Activated T-helper 1 cell treated with anti-CD3 and anti-CD28 coated beads, Interleukin-12 subunit alpha, Interleukin-12 subunit beta, Interleukin-2, Interleukin-4 antibody, amounts not matched to agents 30 ng/mL and 10 ng/mL and 1 ng/mL, durations not matched to agents 14 hours and 24 hours and 36 hours (primary cell): Measurements from ENCODE around the gene ZYG11B. TPM values are rescaled to one million over a fixed set of nuclear protein-coding genes. Genes with fewer than 3 reads are reported as not detected.
"Not testable (repeated sequence)": the region's sequence is repeated elsewhere in the genome, so short reads cannot be mapped to it uniquely, and the experiment has no call there.

Experiments used
- DNase-seq: peaks from one replicate; pipeline ENCODE4 v3.0.0; 2021; ENCODE audit warnings: low spot score
- H3K27ac Mint-ChIP-seq: one replicate; pipeline ENCODE4 v1.8.0; 2021; ENCODE audit warnings: mild to moderate bottlenecking, mixed read lengths
- H3K27me3 Mint-ChIP-seq: one replicate; pipeline ENCODE4 v1.8.0; 2022; ENCODE audit warnings: mild to moderate bottlenecking, moderate library complexity, mixed read lengths; ENCODE audit not compliant: insufficient read depth
- H3K36me3 Mint-ChIP-seq: one replicate; pipeline ENCODE4 v1.8.0; 2021; ENCODE audit warnings: low read depth, mixed read lengths
- H3K4me1 Mint-ChIP-seq: one replicate; pipeline ENCODE4 v1.8.0; 2021; ENCODE audit warnings: low read depth, mixed read lengths
- H3K4me3 Mint-ChIP-seq: one replicate; pipeline ENCODE4 v1.8.0; 2021; ENCODE audit warnings: mild to moderate bottlenecking, moderate library complexity, mixed read lengths
- H3K9me3 Mint-ChIP-seq: one replicate; pipeline ENCODE4 v1.8.0; 2021; ENCODE audit warnings: mixed read lengths
- intact Hi-C: fragments of 100-400 bp; cut with micrococcal nuclease; formaldehyde crosslinking; loops from one replicate; pipeline ENCODE4 v1.15.1; 2024
- total RNA-seq: library from RNA; stranded (reverse); gene quantifications from 2 replicates; pipeline ENCODE4 v1.2.3, GENCODE V29; 2022

Gene ZYG11B
- total RNA-seq: 8.4 and 8.5 TPM in 2 replicates

GRCh38 chr1:52726265-52727113 is at the start of gene ZYG11B:
Gene ZYG11B (plus strand): TSS chr1:52726453. CDS start chr1:52726654, 201 bp downstream.
- no peaks in the 10 kb centered on the region for H3K9me3 Mint-ChIP-seq
- intact Hi-C loops: loop anchor here (1.0 to 10.0 kb wide), 11 partner anchors 23 to 1759 kb away; partner anchors contain the start of genes CC2D1B, COA7, CPT2 and LRP8
- H3K27ac Mint-ChIP-seq: peak within 1 kb of the TSS; percentile 82
- peak; percentile 88 for DNase-seq
- H3K36me3 Mint-ChIP-seq: peaks cover 1% of the 10 kb centered on the region
- peaks cover 42% of the 10 kb centered on the region for H3K4me1 Mint-ChIP-seq
- peak within 1 kb of the TSS; percentile 88 for H3K4me3 Mint-ChIP-seq
- H3K27me3 Mint-ChIP-seq: no peaks in the 10 kb centered on the region

GRCh38 chr1:52677076-52677806 is 49.0 kb upstream of the ZYG11B start:
- Mint-ChIP-seq H3K27me3 (no peaks in the 10 kb centered on the region), H3K4me3 (no peak overlapping the region), H3K9me3 (no peaks in the 10 kb centered on the region), H3K4me1 (peaks cover 10% of the 10 kb centered on the region), H3K36me3 (no peaks in the 10 kb centered on the region), H3K27ac (no peak overlapping the region)
- intact Hi-C loops: no loop called here
- DNase-seq: no peak

- Mint-ChIP-seq H3K4me3 (no peak overlapping the region), H3K4me1 (peaks cover 21% of the 10 kb centered on the region), H3K27me3 (no peaks in the 10 kb centered on the region), H3K36me3 (peaks cover 5% of the 10 kb centered on the region), H3K27ac (no peak overlapping the region), H3K9me3 (peaks cover 6% of the 10 kb centered on the region)
- no peak for DNase-seq
- intact Hi-C loops: no loop called here
These were observed 47.2 kb upstream of the ZYG11B start for GRCh38 chr1:52679048-52679447.

GRCh38 chr1:52679498-52679897 is 46.8 kb upstream of the ZYG11B start:
- intact Hi-C loops: no loop called here
- peaks cover 20% of the 10 kb centered on the region for H3K4me1 Mint-ChIP-seq
- no peak for DNase-seq
- no peaks in the 10 kb centered on the region for H3K27me3 Mint-ChIP-seq
- H3K27ac Mint-ChIP-seq: no peak overlapping the region
- H3K36me3 Mint-ChIP-seq: peaks cover 6% of the 10 kb centered on the region
- no peak overlapping the region for H3K4me3 Mint-ChIP-seq
- H3K9me3 Mint-ChIP-seq: peaks cover 7% of the 10 kb centered on the region

- H3K4me1 Mint-ChIP-seq: peaks cover 13% of the 10 kb centered on the region
- H3K4me3 Mint-ChIP-seq: no peak overlapping the region
- DNase-seq: no peak
- peaks cover 7% of the 10 kb centered on the region for H3K9me3 Mint-ChIP-seq
- H3K36me3 Mint-ChIP-seq: peaks cover 7% of the 10 kb centered on the region
- intact Hi-C loops: loop anchor here (10.0 kb wide), 1 partner anchor 166 kb away; no protein-coding TSS in a partner anchor
- no peaks in the 10 kb centered on the region for H3K27me3 Mint-ChIP-seq
- no peak overlapping the region for H3K27ac Mint-ChIP-seq
These were observed 45.9 kb upstream of the ZYG11B start for GRCh38 chr1:52680353-52680752.

GRCh38 chr1:52681136-52681535 is 45.1 kb upstream of the ZYG11B start:
- Mint-ChIP-seq H3K9me3 (peaks cover 7% of the 10 kb centered on the region), H3K4me1 (peaks cover 16% of the 10 kb centered on the region), H3K27me3 (no peaks in the 10 kb centered on the region), H3K36me3 (peaks cover 10% of the 10 kb centered on the region), H3K4me3 (no peak overlapping the region), H3K27ac (no peak overlapping the region)
- intact Hi-C loops: loop anchor here (10.0 kb wide), 1 partner anchor 166 kb away; no protein-coding TSS in a partner anchor
- no peak for DNase-seq

- DNase-seq: no peak
- intact Hi-C loops: loop anchor here (10.0 kb wide), 1 partner anchor 169 kb away; no protein-coding TSS in a partner anchor
- Mint-ChIP-seq H3K36me3 (peaks cover 18% of the 10 kb centered on the region), H3K4me3 (no peak overlapping the region), H3K27me3 (no peaks in the 10 kb centered on the region), H3K4me1 (peaks cover 26% of the 10 kb centered on the region), H3K9me3 (peaks cover 7% of the 10 kb centered on the region), H3K27ac (no peak overlapping the region)
These were observed 42.8 kb upstream of the ZYG11B start for GRCh38 chr1:52683367-52683940.

- intact Hi-C loops: loop anchor here (10.0 kb wide), 1 partner anchor 170 kb away; no protein-coding TSS in a partner anchor
- Mint-ChIP-seq H3K27me3 (no peaks in the 10 kb centered on the region), H3K9me3 (peaks cover 7% of the 10 kb centered on the region), H3K27ac (no peak overlapping the region), H3K4me3 (no peak overlapping the region), H3K4me1 (peaks cover 26% of the 10 kb centered on the region), H3K36me3 (peaks cover 22% of the 10 kb centered on the region)
- DNase-seq: no peak
These were observed 41.7 kb upstream of the ZYG11B start for GRCh38 chr1:52684545-52684944.

GRCh38 chr1:52686261-52686751 is 39.9 kb upstream of the ZYG11B start:
- peaks cover 26% of the 10 kb centered on the region for H3K4me1 Mint-ChIP-seq
- intact Hi-C loops: loop anchor here (1.0 to 10.0 kb wide), 9 partner anchors 27 to 559 kb away; partner anchors contain the start of genes CC2D1B, GPX7, ORC1 and PRPF38A
- not testable (repeated sequence) for H3K27me3 Mint-ChIP-seq, H3K4me3 Mint-ChIP-seq, H3K9me3 Mint-ChIP-seq
- H3K36me3 Mint-ChIP-seq: peaks cover 22% of the 10 kb centered on the region
- peak overlapping the region; percentile 49 for H3K27ac Mint-ChIP-seq
- peak; percentile 73 for DNase-seq

- no peak for DNase-seq
- Mint-ChIP-seq H3K27ac (no peak overlapping the region), H3K27me3 (no peaks in the 10 kb centered on the region), H3K36me3 (peaks cover 24% of the 10 kb centered on the region), H3K4me1 (peaks cover 28% of the 10 kb centered on the region), H3K4me3 (no peak overlapping the region), H3K9me3 (peaks cover 7% of the 10 kb centered on the region)
- intact Hi-C loops: loop anchor here (1.0 to 10.0 kb wide), 9 partner anchors 28 to 560 kb away; partner anchors contain the start of genes CC2D1B, GPX7, ORC1 and PRPF38A
These were observed 39.4 kb upstream of the ZYG11B start for GRCh38 chr1:52686830-52687229.

GRCh38 chr1:52691821-52692220 is 34.4 kb upstream of the ZYG11B start:
- peaks cover 30% of the 10 kb centered on the region for H3K36me3 Mint-ChIP-seq
- intact Hi-C loops: no loop called here
- no peaks in the 10 kb centered on the region for H3K27me3 Mint-ChIP-seq
- no peaks in the 10 kb centered on the region for H3K9me3 Mint-ChIP-seq
- H3K27ac Mint-ChIP-seq: no peak overlapping the region
- H3K4me1 Mint-ChIP-seq: peaks cover 21% of the 10 kb centered on the region
- no peak for DNase-seq
- H3K4me3 Mint-ChIP-seq: no peak overlapping the region

- DNase-seq: no peak
- no peak overlapping the region for H3K27ac Mint-ChIP-seq
- H3K27me3 Mint-ChIP-seq: no peaks in the 10 kb centered on the region
- H3K4me1 Mint-ChIP-seq: peaks cover 22% of the 10 kb centered on the region
- H3K36me3 Mint-ChIP-seq: peaks cover 27% of the 10 kb centered on the region
- no peak overlapping the region for H3K4me3 Mint-ChIP-seq
- intact Hi-C loops: no loop called here
- H3K9me3 Mint-ChIP-seq: no peaks in the 10 kb centered on the region
These were observed 33.6 kb upstream of the ZYG11B start for GRCh38 chr1:52692697-52693096.
